ENCODE results near the gene LRCH4. TPM values are rescaled to one million over a fixed set of nuclear protein-coding genes. Genes with fewer than 3 reads are reported as not detected.

The LRCH4 gene
- total RNA-seq, 1 experiment from 2014 or later: 71.4 TPM

GRCh38 chr7:100621554-100621953 lies 35.6 kb upstream of the LRCH4 start:
- H3K4me1 ChIP-seq: no peaks in the 10 kb centered on the region
- H3K4me3 Mint-ChIP-seq (ENCODE audit: unreplicated experiment): no peak overlapping the region
- H3K27me3 ChIP-seq (replicated peaks; ENCODE audit: control insufficient read depth, insufficient read depth, low read length): no peaks in the 10 kb centered on the region
- DNase-seq: no peak
- H3K36me3 ChIP-seq (ENCODE audit: control insufficient read depth, insufficient read depth, low read length): no peaks in the 10 kb centered on the region
- no peaks in the 10 kb centered on the region for H3K27me3 Mint-ChIP-seq (ENCODE audit: insufficient read depth, unreplicated experiment)
- intact Hi-C loops (cut with micrococcal nuclease; ENCODE audit: unreplicated experiment): no loop called here
- CTCF ChIA-PET: interaction anchor here (0.6 to 0.9 kb wide), 2 partner anchors 11 to 33 kb away, joined by 3 to 4 read pairs; no protein-coding TSS in a partner anchor
- no peak overlapping the region for H3K4me3 ChIP-seq (ENCODE audit: low read depth, low read length)
- H3K36me3 Mint-ChIP-seq (ENCODE audit: insufficient read depth, unreplicated experiment): peaks cover 7% of the 10 kb centered on the region
- TF ChIP-seq, protein P1, sequence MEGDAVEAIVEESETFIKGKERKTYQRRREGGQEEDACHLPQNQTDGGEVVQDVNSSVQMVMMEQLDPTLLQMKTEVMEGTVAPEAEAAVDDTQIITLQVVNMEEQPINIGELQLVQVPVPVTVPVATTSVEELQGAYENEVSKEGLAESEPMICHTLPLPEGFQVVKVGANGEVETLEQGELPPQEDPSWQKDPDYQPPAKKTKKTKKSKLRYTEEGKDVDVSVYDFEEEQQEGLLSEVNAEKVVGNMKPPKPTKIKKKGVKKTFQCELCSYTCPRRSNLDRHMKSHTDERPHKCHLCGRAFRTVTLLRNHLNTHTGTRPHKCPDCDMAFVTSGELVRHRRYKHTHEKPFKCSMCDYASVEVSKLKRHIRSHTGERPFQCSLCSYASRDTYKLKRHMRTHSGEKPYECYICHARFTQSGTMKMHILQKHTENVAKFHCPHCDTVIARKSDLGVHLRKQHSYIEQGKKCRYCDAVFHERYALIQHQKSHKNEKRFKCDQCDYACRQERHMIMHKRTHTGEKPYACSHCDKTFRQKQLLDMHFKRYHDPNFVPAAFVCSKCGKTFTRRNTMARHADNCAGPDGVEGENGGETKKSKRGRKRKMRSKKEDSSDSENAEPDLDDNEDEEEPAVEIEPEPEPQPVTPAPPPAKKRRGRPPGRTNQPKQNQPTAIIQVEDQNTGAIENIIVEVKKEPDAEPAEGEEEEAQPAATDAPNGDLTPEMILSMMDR (IDR thresholded peaks at IDR 0.05; ENCODE audit: insufficient read depth in 1 of 2, low read depth in 1 of 2, low read length in 1 of 2, severe bottlenecking in 1 of 2, unreplicated experiment in 1 of 2): no peak
- POLR2A ChIA-PET: no interaction called here
- BruUV-seq (replicated peaks): no TSS peak
- H3K4me1 Mint-ChIP-seq (ENCODE audit: low read depth, unreplicated experiment): peaks cover 9% of the 10 kb centered on the region
- H3K27ac Mint-ChIP-seq (ENCODE audit: unreplicated experiment): no peak overlapping the region
- H3K9me3 ChIP-seq: no peaks in the 10 kb centered on the region
- no peaks in the 10 kb centered on the region for H3K9me3 Mint-ChIP-seq (ENCODE audit: unreplicated experiment)

GRCh38 chr7:100620804-100621203 lies 34.9 kb upstream of the LRCH4 start:
- no TSS peak for BruUV-seq (replicated peaks)
- intact Hi-C loops (cut with micrococcal nuclease; ENCODE audit: unreplicated experiment): no loop called here
- Mint-ChIP-seq H3K27ac (ENCODE audit: unreplicated experiment) (no peak overlapping the region), H3K9me3 (ENCODE audit: unreplicated experiment) (no peaks in the 10 kb centered on the region), H3K4me1 (ENCODE audit: low read depth, unreplicated experiment) (peaks cover 9% of the 10 kb centered on the region), H3K4me3 (ENCODE audit: unreplicated experiment) (no peak overlapping the region), H3K27me3 (ENCODE audit: insufficient read depth, unreplicated experiment) (no peaks in the 10 kb centered on the region), H3K36me3 (ENCODE audit: insufficient read depth, unreplicated experiment) (peaks cover 7% of the 10 kb centered on the region)
- Histone ChIP-seq H3K4me1 (no peaks in the 10 kb centered on the region), H3K27me3 (replicated peaks; ENCODE audit: control insufficient read depth, insufficient read depth, low read length) (no peaks in the 10 kb centered on the region), H3K36me3 (ENCODE audit: control insufficient read depth, insufficient read depth, low read length) (no peaks in the 10 kb centered on the region), H3K4me3 (ENCODE audit: low read depth, low read length) (no peak overlapping the region), H3K9me3 (no peaks in the 10 kb centered on the region)
- TF ChIP-seq, protein P1 (IDR thresholded peaks at IDR 0.05; ENCODE audit: insufficient read depth in 1 of 2, low read depth in 1 of 2, low read length in 1 of 2, severe bottlenecking in 1 of 2, unreplicated experiment in 1 of 2): no peak
- ChIA-PET POLR2A (no interaction called here), CTCF (no interaction called here)
- DNase-seq: no peak

DNA sequence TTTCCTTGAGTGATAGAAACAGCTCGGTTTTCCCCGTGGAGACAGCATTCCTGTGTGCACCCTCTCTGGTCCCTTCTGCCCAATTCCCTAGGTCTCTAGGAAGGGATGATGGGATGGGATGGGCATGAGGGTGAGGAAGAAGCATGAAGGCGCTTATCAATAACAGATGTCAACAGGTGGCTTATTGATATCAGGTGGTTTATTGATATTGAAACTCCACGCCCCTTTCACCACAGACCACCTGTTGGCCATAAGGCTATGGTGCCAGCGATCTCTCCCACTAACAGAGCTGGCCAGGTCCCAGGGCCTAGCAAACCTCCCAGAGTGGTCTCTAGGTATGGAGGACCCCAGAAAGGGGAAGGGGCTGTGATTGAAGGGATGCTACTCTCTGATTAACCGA lies 34.3 kb upstream of the LRCH4 start:
- Histone ChIP-seq H3K27me3 (replicated peaks; ENCODE audit: control insufficient read depth, insufficient read depth, low read length) (no peaks in the 10 kb centered on the region), H3K9me3 (no peaks in the 10 kb centered on the region), H3K4me1 (no peaks in the 10 kb centered on the region), H3K4me3 (ENCODE audit: low read depth, low read length) (no peak overlapping the region), H3K36me3 (ENCODE audit: control insufficient read depth, insufficient read depth, low read length) (no peaks in the 10 kb centered on the region)
- TF ChIP-seq, protein P1 (IDR thresholded peaks at IDR 0.05; ENCODE audit: insufficient read depth in 1 of 2, low read depth in 1 of 2, low read length in 1 of 2, severe bottlenecking in 1 of 2, unreplicated experiment in 1 of 2): no peak
- Mint-ChIP-seq H3K27me3 (ENCODE audit: insufficient read depth, unreplicated experiment) (no peaks in the 10 kb centered on the region), H3K4me1 (ENCODE audit: low read depth, unreplicated experiment) (peaks cover 9% of the 10 kb centered on the region), H3K9me3 (ENCODE audit: unreplicated experiment) (no peaks in the 10 kb centered on the region), H3K36me3 (ENCODE audit: insufficient read depth, unreplicated experiment) (peaks cover 1% of the 10 kb centered on the region), H3K27ac (ENCODE audit: unreplicated experiment) (no peak overlapping the region), H3K4me3 (ENCODE audit: unreplicated experiment) (no peak overlapping the region)
- DNase-seq: no peak
- BruUV-seq (replicated peaks): no TSS peak
- POLR2A ChIA-PET: no interaction called here
- CTCF ChIA-PET: interaction anchor here (0.6 kb wide), 1 partner anchor 1294 kb away, joined by 5 read pairs; the partner anchor contains the start of gene ARPC1A
- intact Hi-C loops (cut with micrococcal nuclease; ENCODE audit: unreplicated experiment): no loop called here
